GM12801 (cell line): Measurements from ENCODE around the gene KIAA1217.

Experiments
- CTCF ChIP-seq: IDR thresholded peaks from one replicate; pipeline ENCODE4 v1.5.1; 2011; ENCODE audit warnings: control low read depth; ENCODE audit not compliant: insufficient read length; ENCODE audit errors: extremely low read depth

Gene KIAA1217

GRCh38 chr10:24554036-24554435, 345.1 kb downstream of the KIAA1217 start:
- no peak for TF ChIP-seq CTCF

GRCh38 chr10:24556126-24556749, 347.3 kb downstream of the KIAA1217 start:
- TF ChIP-seq CTCF = no peak

- no peak for TF ChIP-seq CTCF
Observed at GRCh38 chr10:24556750-24557742, 348.1 kb downstream of the KIAA1217 start.

- no peak for TF ChIP-seq CTCF
Observed at GRCh38 chr10:24561453-24561852, 352.5 kb downstream of the KIAA1217 start.

GRCh38 chr10:24568042-24568441, 359.1 kb downstream of the KIAA1217 start:
- no peak for TF ChIP-seq CTCF

- TF ChIP-seq CTCF = no peak
Observed at GRCh38 chr10:24569330-24569796, 360.4 kb downstream of the KIAA1217 start.

- TF ChIP-seq CTCF = no peak
Observed at GRCh38 chr10:24569828-24570657, 361.1 kb downstream of the KIAA1217 start.
